HL-60/S4 treated with retinoic acid at 250 ng/mL for 4 days and 3 days (cell line): ENCODE results near the gene KSR2.

Source experiments
- in situ Hi-C: fragments of 300-500 bp; cut with MboI; formaldehyde crosslinking; loops from 2 replicates; pipeline ENCODE4 v1.7.0; 2022; ENCODE audit warnings: low sequenced_read_pairs

Gene KSR2

DNA sequence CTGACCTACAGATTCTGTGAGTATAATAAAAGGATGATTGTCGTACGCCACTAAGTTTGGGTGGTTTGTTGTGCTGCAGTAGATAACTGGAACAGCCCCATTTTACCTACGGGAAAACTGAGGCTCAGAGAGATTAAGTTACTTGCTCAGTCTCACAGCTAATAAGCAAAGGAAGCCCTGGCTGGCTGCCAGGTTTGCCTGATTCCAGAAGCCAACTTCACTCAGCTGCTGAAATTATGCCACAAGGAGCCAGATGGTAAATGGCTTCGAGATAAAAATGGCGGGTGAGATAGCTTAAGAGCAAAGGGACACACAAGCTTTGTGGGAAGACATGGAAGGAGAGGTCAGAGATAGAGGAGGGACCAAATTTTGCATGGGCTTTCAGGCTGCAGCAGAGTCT lies 415.8 kb downstream of the KSR2 start:
- in situ Hi-C loops, result no loop called here

- in situ Hi-C loops, result no loop called here
These were observed 417.1 kb downstream of the KSR2 start for GRCh38 chr12:117551665-117552064.

GRCh38 chr12:117547209-117547608 lies 421.6 kb downstream of the KSR2 start:
- in situ Hi-C loops, result no loop called here

GRCh38 chr12:117545216-117545615 lies 423.6 kb downstream of the KSR2 start:
- in situ Hi-C loops, result no loop called here

DNA sequence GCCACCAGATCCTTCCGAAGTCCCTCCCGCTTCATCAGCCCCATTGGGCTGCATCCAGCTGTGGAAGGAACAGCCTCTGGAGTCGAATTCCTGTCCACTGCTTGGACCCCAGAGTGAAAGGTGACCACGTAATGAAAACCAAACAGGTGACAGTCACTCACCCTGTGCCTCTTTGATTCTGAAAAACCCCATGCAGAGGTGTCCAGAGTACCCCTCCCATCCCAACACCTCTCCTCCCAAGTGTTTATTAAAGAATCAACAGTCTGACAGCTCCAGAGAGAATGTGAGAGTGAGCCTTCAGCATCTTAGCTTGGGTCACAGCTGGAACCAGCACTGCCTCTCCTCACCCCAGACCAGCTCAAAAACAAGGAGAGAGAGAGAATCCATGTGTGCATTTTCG lies 428.8 kb downstream of the KSR2 start:
- in situ Hi-C loops, result no loop called here

GRCh38 chr12:117538926-117539325 lies 429.9 kb downstream of the KSR2 start:
- in situ Hi-C loops, result no loop called here

GRCh38 chr12:117538032-117538690 lies 430.6 kb downstream of the KSR2 start:
- in situ Hi-C loops, result no loop called here

GRCh38 chr12:117533687-117534086 lies 435.1 kb downstream of the KSR2 start:
- in situ Hi-C loops, result no loop called here

GRCh38 chr12:117530796-117531195 lies 438.0 kb downstream of the KSR2 start:
- in situ Hi-C loops, result no loop called here

GRCh38 chr12:117528538-117528937 lies 440.3 kb downstream of the KSR2 start:
- in situ Hi-C loops, result no loop called here

DNA sequence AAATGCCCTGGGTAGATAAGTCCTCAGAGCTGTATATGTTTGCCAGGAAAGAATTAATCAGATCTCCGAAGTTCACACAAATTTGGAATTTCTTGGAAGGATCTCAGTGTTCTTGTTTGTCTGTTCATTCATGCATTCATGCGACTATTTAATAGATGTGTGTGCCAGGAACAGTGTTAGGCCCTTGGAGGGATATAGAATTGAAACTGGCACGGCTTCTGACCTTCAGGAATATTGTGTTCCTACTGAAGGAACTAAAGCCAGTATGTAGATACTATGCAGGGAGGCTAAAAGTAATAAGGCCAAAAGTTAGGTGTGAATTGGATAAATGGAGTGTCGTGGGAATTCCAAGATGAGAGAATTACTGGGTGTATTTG lies 441.3 kb downstream of the KSR2 start:
- in situ Hi-C loops, result no loop called here

DNA sequence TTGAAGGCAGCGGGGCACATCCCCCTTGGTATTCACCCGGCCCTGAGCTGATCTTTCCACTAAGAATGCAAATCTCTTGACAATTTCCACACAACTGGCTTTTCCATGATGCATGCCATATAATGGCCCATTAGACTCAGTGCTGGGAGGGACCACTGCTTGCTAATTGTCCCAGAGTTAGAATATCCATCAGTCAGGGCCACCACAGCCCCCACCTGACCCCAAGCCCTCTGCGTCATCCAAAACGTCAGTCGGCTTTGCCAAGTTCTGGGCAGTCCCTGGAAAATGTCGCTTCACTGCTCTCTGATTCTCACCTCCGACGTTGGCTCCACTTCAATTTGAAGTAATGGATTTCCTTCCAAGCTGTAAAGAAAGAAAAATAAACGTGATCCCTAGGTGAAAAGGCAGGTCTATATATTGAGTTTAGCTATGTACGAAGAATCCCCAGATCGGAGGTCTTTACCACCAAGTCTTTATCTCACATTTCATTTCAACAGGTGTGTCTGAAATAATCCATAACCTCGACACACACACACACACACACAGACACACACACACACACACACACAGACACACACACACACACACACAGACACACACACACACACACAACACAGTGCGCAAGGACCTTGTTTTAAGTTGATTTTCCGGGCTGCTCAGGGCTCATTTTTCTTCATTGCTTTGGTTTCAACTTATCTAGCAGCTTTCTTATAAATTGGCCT lies 441.9 kb downstream of the KSR2 start:
- in situ Hi-C loops, result no loop called here

- in situ Hi-C loops, result no loop called here
These were observed 443.0 kb downstream of the KSR2 start for GRCh38 chr12:117525766-117526165.

GRCh38 chr12:117524806-117525205 lies 444.0 kb downstream of the KSR2 start:
- in situ Hi-C loops, result no loop called here

GRCh38 chr12:117523971-117524370 lies 444.8 kb downstream of the KSR2 start:
- in situ Hi-C loops, result no loop called here

GRCh38 chr12:117522559-117522958 lies 446.2 kb downstream of the KSR2 start:
- in situ Hi-C loops, result no loop called here

DNA sequence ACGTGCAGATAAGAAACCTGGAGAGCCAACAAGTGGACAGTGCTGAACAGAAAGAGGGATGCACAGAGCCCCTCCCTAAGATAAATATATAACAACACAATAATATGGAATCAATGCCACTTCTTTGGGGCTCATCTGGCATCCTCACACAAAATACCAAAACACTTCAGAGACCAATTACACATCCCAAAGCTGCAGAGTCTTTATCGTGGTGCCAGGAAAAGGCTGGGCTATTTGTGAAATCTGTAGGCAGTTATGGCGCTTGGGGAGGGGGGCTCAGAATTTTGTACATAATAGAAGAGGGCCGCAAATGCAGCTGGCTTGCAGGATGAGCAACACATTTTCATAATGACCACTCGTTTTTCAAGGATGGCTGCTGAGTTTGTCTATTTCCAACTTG lies 446.9 kb downstream of the KSR2 start:
- in situ Hi-C loops, result no loop called here

DNA sequence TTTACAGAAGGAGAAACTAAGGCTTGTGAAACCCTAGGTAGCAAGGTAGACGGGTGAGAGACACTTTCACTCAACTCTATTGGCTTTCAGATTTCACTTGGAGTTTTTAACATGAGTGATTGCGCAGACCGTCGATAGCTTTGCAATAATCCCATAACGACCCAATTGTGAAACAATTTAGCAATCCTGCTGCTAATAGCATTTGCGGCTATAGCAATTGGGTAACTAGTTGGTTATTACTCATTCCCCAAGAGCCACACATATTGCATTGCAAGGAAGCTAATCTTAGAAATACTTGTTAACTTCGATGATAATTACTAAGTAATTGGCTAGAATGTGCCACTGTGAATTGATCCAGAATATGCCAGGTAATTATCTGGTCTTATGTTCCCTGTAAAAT lies 447.4 kb downstream of the KSR2 start:
- in situ Hi-C loops, result no loop called here

GRCh38 chr12:117518594-117519270 lies 450.1 kb downstream of the KSR2 start:
- in situ Hi-C loops, result no loop called here

- in situ Hi-C loops, result no loop called here
These were observed 451.5 kb downstream of the KSR2 start for GRCh38 chr12:117517219-117517739.

- in situ Hi-C loops, result no loop called here
These were observed 452.8 kb downstream of the KSR2 start for GRCh38 chr12:117516034-117516433.

- in situ Hi-C loops, result no loop called here
These were observed 454.8 kb downstream of the KSR2 start for GRCh38 chr12:117514016-117514415.
